Activated T-helper 1 cell treated with Interleukin-2 at 50 U/mL for 16 hours (primary cell): ENCODE measurements around the gene NPDC1.

Source experiments
- DNase-seq: peaks from one replicate; pipeline ENCODE4 v3.0.0-alpha.2; 2020; ENCODE audit warnings: low read depth

The NPDC1 gene

GRCh38 chr9:137055385-137056364 lies 9.7 kb upstream of the NPDC1 start:
- DNase-seq, result no peak

- DNase-seq, result no peak
Measured at GRCh38 chr9:137054932-137055384, 9.0 kb upstream of the NPDC1 start.

GRCh38 chr9:137053944-137054931 lies 8.3 kb upstream of the NPDC1 start, which contains the start of gene ENTPD2:
TSS of gene ENTPD2 (minus strand) at chr9:137054061. CDS start at chr9:137053997, 64 bp downstream.
- DNase-seq, result peak; percentile 33

- no peak for DNase-seq
Measured at GRCh38 chr9:137052998-137053943, 7.3 kb upstream of the NPDC1 start.

- DNase-seq, result no peak
Measured at GRCh38 chr9:137052293-137052692, 6.3 kb upstream of the NPDC1 start.

GRCh38 chr9:137051145-137051724 lies 5.3 kb upstream of the NPDC1 start:
- DNase-seq, result no peak

- no peak for DNase-seq
Measured at GRCh38 chr9:137050570-137050969, 4.6 kb upstream of the NPDC1 start.

- DNase-seq, result no peak
Measured at GRCh38 chr9:137049544-137050449, 3.8 kb upstream of the NPDC1 start.

- DNase-seq, result no peak
Measured at GRCh38 chr9:137048655-137049543, 2.9 kb upstream of the NPDC1 start.

- DNase-seq, result no peak
Measured at GRCh38 chr9:137045294-137046087, 486 bp downstream of the NPDC1 start.

- no peak for DNase-seq
Measured at GRCh38 chr9:137044502-137045177, 1.3 kb downstream of the NPDC1 start.

- no peak for DNase-seq
Measured at GRCh38 chr9:137044037-137044436, 1.9 kb downstream of the NPDC1 start.

- DNase-seq, result no peak
Measured at GRCh38 chr9:137042751-137043727, 2.9 kb downstream of the NPDC1 start.

GRCh38 chr9:137041124-137041523 lies 4.9 kb downstream of the NPDC1 start:
- no peak for DNase-seq

GRCh38 chr9:137040568-137040967 lies 5.4 kb downstream of the NPDC1 start:
- DNase-seq, result no peak
